ENCODE measurements around the gene SCFD2. TPM values are rescaled to one million over a fixed set of nuclear protein-coding genes. Genes with fewer than 3 reads are reported as not detected.

The SCFD2 gene
- total and polyA plus RNA-seq, 10 of the 15 experiments (the other 5 are each of a cell fraction or from before 2014, with no cell fraction given), result 4.8 to 37.6 (median 24.9) TPM

DNA sequence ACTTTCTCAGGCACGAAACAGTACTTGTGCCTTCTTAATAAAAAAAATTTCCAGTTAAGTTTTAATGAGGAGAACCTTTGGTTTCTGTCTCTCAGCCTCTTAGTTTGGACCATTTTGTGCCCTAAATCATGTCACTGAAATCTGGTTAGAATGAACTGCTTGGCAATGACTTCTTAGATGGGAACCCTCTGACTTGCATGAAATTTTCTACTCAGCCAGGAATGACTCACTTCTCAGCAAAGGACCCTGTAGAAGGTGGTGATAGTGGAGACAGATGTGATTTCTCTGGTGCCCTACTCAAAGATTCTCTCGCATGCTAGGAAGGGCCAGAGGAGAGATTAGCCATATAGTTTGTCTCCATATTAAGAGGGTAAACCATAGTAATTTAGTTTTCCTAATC is 453.3 kb downstream of the SCFD2 start:
- DNase-seq (ENCODE audit: low read depth, low spot score), result no peak
- ChIA-PET SMC1A (ENCODE audit: uncharacterized antibody, unreplicated experiment) (interaction anchor here (1.1 kb wide), 1 partner anchor 17 kb away, joined by 3 read pairs; no protein-coding TSS in a partner anchor), POLR2A (no interaction called here), CTCF (interaction anchor here (0.8 to 3.1 kb wide), 13 partner anchors 10 to 468 kb away, joined by 3 to 18 read pairs (median 5); no protein-coding TSS in a partner anchor), RAD21 (ENCODE audit: unreplicated experiment) (no interaction called here)
- H3K4me1 ChIP-seq (ENCODE audit: control insufficient read depth, insufficient read depth, low read length), result no peaks in the 10 kb centered on the region
- H3K9me3 ChIP-seq (replicated peaks; ENCODE audit: control insufficient read depth, insufficient read depth, low read length), result no peaks in the 10 kb centered on the region
- H3K9ac ChIP-seq (ENCODE audit: control insufficient read depth, insufficient read depth, low read length), result no peak overlapping the region
- no peak for TF ChIP-seq BACH1 (IDR thresholded peaks at IDR 0.05; ENCODE audit: borderline replicate concordance)
- TF ChIP-seq, protein P1, sequence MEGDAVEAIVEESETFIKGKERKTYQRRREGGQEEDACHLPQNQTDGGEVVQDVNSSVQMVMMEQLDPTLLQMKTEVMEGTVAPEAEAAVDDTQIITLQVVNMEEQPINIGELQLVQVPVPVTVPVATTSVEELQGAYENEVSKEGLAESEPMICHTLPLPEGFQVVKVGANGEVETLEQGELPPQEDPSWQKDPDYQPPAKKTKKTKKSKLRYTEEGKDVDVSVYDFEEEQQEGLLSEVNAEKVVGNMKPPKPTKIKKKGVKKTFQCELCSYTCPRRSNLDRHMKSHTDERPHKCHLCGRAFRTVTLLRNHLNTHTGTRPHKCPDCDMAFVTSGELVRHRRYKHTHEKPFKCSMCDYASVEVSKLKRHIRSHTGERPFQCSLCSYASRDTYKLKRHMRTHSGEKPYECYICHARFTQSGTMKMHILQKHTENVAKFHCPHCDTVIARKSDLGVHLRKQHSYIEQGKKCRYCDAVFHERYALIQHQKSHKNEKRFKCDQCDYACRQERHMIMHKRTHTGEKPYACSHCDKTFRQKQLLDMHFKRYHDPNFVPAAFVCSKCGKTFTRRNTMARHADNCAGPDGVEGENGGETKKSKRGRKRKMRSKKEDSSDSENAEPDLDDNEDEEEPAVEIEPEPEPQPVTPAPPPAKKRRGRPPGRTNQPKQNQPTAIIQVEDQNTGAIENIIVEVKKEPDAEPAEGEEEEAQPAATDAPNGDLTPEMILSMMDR (IDR thresholded peaks at IDR 0.05 in 2 of 3, conservative IDR thresholded peaks at IDR 0.05 in 1 of 3; ENCODE audit: control insufficient read depth in 2 of 3, extremely low read depth in 1 of 3, insufficient read depth in 1 of 3, low read depth in 3 of 3, low read length in 3 of 3), result no peak
- TF ChIP-seq, protein P2, sequence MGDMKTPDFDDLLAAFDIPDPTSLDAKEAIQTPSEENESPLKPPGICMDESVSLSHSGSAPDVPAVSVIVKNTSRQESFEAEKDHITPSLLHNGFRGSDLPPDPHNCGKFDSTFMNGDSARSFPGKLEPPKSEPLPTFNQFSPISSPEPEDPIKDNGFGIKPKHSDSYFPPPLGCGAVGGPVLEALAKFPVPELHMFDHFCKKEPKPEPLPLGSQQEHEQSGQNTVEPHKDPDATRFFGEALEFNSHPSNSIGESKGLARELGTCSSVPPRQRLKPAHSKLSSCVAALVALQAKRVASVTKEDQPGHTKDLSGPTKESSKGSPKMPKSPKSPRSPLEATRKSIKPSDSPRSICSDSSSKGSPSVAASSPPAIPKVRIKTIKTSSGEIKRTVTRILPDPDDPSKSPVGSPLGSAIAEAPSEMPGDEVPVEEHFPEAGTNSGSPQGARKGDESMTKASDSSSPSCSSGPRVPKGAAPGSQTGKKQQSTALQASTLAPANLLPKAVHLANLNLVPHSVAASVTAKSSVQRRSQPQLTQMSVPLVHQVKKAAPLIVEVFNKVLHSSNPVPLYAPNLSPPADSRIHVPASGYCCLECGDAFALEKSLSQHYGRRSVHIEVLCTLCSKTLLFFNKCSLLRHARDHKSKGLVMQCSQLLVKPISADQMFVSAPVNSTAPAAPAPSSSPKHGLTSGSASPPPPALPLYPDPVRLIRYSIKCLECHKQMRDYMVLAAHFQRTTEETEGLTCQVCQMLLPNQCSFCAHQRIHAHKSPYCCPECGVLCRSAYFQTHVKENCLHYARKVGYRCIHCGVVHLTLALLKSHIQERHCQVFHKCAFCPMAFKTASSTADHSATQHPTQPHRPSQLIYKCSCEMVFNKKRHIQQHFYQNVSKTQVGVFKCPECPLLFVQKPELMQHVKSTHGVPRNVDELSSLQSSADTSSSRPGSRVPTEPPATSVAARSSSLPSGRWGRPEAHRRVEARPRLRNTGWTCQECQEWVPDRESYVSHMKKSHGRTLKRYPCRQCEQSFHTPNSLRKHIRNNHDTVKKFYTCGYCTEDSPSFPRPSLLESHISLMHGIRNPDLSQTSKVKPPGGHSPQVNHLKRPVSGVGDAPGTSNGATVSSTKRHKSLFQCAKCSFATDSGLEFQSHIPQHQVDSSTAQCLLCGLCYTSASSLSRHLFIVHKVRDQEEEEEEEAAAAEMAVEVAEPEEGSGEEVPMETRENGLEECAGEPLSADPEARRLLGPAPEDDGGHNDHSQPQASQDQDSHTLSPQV (IDR thresholded peaks at IDR 0.05), result no peak
- no peak for TF ChIP-seq NR2C2 (IDR thresholded peaks at IDR 0.05; ENCODE audit: borderline replicate concordance, control insufficient read depth, insufficient read length, low read depth)
- TF ChIP-seq HCFC1 (IDR thresholded peaks at IDR 0.05; ENCODE audit: low read length), result no peak
- TF ChIP-seq POU2F2 (IDR thresholded peaks at IDR 0.05; ENCODE audit: borderline replicate concordance, low read depth, low read length), result no peak
- no peak for FAIRE-seq
- WGBS (ENCODE audit: insufficient coverage, insufficient replicate concordance, low lambda C conversion rate, missing lambda C conversion rate), result 92% methylated on average over 2 of the region's 2 CpGs
- no peak overlapping the region for H3K4me3 ChIP-seq
- no peaks in the 10 kb centered on the region for H3K27me3 ChIP-seq (replicated peaks in 1 of 2; ENCODE audit: control insufficient read depth in 2 of 2, insufficient read depth in 2 of 2, low read length in 1 of 2)
- no peaks in the 10 kb centered on the region for H3K79me2 ChIP-seq (ENCODE audit: control insufficient read depth, insufficient read depth, low read length)
- BruUV-seq (replicated peaks), result no TSS peak
- H3K4me2 ChIP-seq (ENCODE audit: control insufficient read depth, insufficient read depth), result no peak overlapping the region
- no peak overlapping the region for H3K27ac ChIP-seq (ENCODE audit: control insufficient read depth, insufficient read depth)
- intact Hi-C loops (cut with micrococcal nuclease; ENCODE audit: unreplicated experiment) (no loop called here), in situ Hi-C loops (cut with MboI) (no loop called here)
- ATAC-seq, result peak; percentile 45; the same call in 2 of the 3 replicates
- H2AFZ ChIP-seq (ENCODE audit: control insufficient read depth, low read depth, low read length), result no peak overlapping the region
- H3K36me3 ChIP-seq (ENCODE audit: control insufficient read depth in 2 of 2, insufficient read depth in 2 of 2, low read length in 1 of 2), result no peaks in the 10 kb centered on the region
- H4K20me1 ChIP-seq (ENCODE audit: control insufficient read depth, insufficient read depth), result no peaks in the 10 kb centered on the region
